Measurements from ENCODE around the gene TK2.

The TK2 gene

GRCh38 chr16:66483689-66484452 lies 66.1 kb downstream of the TK2 start:
- peak; percentile 42 to 71 for DNase-seq (ENCODE audit: low read depth in 2 of 2)

- no peak for DNase-seq (ENCODE audit: low read depth in 2 of 2)
Observed at GRCh38 chr16:66481943-66482390, 68.0 kb downstream of the TK2 start.

GRCh38 chr16:66481081-66481942 lies 68.6 kb downstream of the TK2 start:
- no peak for DNase-seq (ENCODE audit: low read depth in 2 of 2)

DNA sequence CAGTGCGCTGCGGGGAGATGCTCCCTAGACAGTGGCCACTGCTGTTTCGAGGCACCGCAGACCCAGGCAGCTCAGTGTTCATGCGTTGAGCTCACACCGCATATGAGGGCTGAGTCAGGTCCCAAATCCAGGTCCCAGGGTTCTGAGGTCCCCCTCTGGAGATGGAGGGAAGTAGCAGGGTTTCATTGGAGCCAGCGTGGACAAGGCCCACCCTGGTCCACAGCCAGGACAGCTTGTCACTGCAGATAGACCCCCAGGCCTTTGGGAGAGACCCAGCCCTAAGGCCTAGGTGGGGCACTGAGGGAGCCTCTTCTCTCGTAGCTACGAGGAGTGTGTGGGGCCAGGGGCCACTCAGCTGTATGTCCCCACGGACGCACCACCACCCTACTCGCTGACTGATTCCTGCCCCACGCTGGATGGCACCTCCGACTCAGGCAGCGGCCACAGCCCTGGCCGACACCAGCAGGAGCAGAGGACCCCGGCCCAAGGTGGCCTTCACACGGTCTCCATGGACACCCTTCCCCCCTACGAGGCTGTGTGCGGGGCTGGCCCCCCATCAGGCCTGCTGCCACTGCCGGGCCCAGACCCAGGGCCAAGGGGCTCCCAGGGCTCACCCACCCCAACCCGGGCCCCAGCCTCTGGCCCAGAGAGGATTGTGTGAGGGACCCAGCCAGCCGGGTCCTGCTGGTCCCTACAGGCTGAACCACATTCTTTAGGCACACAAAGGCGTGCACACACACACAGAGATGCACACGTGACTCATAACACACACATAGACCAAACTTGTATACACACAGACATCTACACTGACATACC lies 69.4 kb downstream of the TK2 start:
- no peak for DNase-seq (ENCODE audit: low read depth in 2 of 2)

DNA sequence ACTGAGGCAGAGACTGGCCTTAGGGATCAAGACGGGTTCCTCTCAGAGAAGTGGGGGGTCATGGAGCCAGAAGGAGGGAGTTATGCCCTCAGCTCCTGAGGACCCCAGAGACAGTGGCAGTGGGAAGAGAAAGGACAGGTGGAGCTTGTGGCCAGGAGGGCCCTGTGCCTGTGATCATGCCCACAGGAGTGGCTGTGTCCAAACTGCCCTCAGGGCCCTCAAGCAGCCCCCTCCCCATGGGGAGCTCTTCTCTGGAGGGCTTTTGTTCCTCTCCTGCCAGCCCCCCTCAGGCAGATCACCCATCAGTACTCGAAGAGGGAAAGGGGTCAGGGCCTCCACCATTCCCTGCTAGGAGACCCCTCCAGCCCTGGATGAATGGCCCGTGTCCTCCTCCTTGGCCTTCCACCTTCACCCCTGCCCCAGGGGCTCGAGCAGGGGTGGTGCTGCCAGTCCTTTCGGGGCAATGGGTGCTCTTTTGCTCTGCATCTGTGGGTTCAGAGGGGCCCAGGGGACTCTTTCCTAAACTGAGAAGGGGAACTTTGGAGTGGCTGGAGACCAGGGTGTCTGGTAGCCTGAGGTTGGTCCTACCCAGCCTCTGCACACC lies 70.2 kb downstream of the TK2 start:
- no peak for DNase-seq (ENCODE audit: low read depth in 2 of 2)

GRCh38 chr16:66478733-66479511 lies 71.0 kb downstream of the TK2 start:
- peak; percentile 60 to 81 for DNase-seq (ENCODE audit: low read depth in 2 of 2)

- no peak for DNase-seq (ENCODE audit: low read depth in 2 of 2)
Observed at GRCh38 chr16:66477028-66477515, 72.8 kb downstream of the TK2 start.

- DNase-seq (ENCODE audit: low read depth in 2 of 2): peak in 1 of 2 experiments; percentile 50
Observed at GRCh38 chr16:66476328-66477027, 73.4 kb downstream of the TK2 start.

DNA sequence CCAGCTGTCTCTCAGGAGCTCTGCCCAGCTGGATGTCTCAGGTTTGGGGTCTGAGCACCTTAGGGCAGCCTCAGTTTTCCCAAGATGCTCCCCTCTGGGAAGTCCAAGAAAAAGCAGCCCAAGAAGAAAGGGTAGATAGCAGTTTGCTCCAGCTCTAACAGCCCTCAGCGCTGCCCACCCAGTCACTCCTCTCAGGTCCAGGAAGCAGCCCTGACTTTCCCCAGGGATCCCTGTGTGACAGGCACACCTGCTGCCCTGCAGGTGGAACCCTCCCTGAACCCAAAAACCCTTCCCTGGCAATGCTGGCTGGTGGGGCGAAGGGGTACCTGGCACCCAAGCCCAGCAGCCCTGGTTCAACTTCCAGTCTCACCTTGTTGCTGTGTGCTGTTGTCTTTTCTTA lies 74.7 kb downstream of the TK2 start:
- no peak for DNase-seq (ENCODE audit: low read depth in 2 of 2)

DNA sequence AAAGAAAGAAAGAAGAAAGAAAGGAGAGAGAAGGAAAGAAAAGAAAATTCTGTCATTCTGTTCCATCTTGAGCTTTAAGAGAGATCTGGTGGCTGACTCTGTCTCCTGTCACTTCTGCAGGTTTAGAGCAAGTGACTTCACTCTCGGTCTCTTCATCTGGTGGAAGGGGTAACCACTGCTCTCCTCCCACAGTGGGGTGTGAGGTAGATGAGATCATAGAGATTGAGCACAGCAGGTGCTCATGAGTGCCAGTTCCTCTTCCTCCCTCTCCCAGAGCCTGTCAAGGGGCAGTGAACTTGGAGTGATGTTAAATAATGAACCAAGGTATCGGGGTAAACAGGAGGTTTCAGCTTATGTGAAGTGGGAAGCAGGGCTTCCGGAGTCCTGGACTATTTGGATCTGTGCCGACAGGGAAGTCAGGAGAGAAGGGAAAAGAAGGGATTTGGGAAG lies 75.1 kb downstream of the TK2 start:
- DNase-seq (ENCODE audit: low read depth in 2 of 2): peak in 1 of 2 experiments; percentile 28

GRCh38 chr16:66473654-66474519 lies 76.0 kb downstream of the TK2 start:
- DNase-seq (ENCODE audit: low read depth in 2 of 2): no peak

DNA sequence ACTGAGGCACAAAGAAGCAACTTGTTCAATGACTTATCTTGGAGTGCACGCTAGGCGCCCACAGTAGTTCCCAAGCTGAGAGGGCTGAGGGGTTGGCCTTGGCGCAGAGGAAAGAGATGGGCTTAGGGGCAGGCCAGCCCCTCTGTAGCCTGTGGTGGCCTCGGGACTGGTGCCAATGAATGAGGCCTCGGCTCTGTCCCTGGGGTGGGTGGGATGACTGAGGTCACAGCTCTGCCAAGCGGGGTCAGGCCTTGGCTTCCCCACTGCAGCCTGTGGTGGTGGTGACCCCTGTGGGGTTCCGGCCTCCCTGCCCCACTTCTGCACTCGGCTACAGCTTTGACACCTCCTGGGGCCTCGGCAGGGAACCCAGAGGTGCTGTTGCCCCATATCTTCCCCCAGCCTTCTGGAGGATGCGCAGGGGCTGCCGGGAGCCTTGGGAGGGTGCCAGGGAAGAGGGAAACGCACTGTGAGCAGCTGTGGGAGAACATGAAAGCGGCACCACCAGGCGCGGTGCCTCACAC lies 76.8 kb downstream of the TK2 start:
- no peak for DNase-seq (ENCODE audit: low read depth in 2 of 2)

- DNase-seq (ENCODE audit: low read depth in 2 of 2): no peak
Observed at GRCh38 chr16:66471716-66472393, 78.1 kb downstream of the TK2 start.

DNA sequence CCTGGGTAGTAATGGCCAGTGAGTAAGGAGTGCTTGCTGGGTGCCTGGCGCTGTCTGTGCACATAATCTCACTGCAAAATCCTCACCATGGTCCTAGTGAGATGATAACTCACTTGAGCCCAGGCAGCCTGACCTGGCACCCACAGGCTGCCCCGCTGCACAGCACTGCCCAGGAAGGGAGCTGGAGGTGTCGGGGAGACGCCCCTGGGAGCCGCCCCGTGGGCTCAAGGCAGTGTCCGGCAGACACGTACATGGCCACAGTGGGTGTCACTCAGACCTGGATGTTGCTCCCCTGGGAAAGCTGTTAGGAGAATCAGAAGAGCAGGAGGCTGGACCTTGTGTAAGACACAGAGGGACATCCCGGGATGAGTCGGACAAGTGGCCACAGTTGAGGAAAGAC lies 78.7 kb downstream of the TK2 start:
- no peak for DNase-seq (ENCODE audit: low read depth in 2 of 2)

- no peak for DNase-seq (ENCODE audit: low read depth in 2 of 2)
Observed at GRCh38 chr16:66470556-66470955, 79.4 kb downstream of the TK2 start.

- no peak for DNase-seq (ENCODE audit: low read depth in 2 of 2)
Observed at GRCh38 chr16:66469947-66470546, 79.9 kb downstream of the TK2 start.

- no peak for DNase-seq (ENCODE audit: low read depth in 2 of 2)
Observed at GRCh38 chr16:66469291-66469946, 80.5 kb downstream of the TK2 start.

Measured in stimulated activated CD4-positive, alpha-beta T cell treated with anti-CD3 and anti-CD28 coated beads, Interleukin-12 subunit alpha, Interleukin-12 subunit beta, amount 100 ng/mL, for 24 hours (primary cell).